Cerebellar nuclear complex (tissue), 1 donor: Measurements from ENCODE around the gene VPS51.
"Not testable (repeated sequence)": the region's sequence is repeated elsewhere in the genome, so short reads cannot be mapped to it uniquely, and the experiment has no call there.

Source experiments
- DNase-seq, 2 experiments: peaks; one replicate each; lab custom pipeline; 2025; lab: John Stamatoyannopoulos, UW

VPS51 gene

GRCh38 chr11:65107751-65108468 lies 11.9 kb downstream of the VPS51 start:
- DNase-seq = no peak

- DNase-seq = no peak
These were observed 12.6 kb downstream of the VPS51 start for GRCh38 chr11:65108469-65109123.

- no peak for DNase-seq
These were observed 13.5 kb downstream of the VPS51 start for GRCh38 chr11:65109231-65110198.

DNA sequence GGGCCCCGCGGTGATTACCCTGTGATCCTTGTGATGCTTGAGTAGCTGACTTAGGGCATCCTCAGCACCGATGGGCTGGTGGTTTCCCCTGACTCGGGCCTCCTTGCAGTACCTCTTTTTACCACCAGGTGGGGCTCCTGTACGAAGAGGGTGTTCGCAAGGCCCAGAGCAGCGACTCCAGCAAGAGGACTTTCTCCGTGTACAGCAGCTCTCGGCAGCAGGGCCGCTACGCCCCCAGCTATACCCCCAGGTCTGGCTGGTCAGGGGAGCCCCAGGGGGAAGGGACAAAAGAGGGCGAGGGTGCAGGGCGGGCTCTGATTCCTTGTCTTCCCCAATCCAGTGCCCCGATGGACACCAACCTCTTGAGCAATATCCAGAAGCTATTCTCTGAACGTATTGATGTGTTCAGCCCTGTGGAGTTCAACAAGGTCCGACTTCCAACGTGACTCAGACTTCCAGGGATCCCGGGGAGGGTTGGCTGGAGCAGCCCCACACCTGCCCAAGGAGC lies 14.4 kb downstream of the VPS51 start:
- DNase-seq = peak in 1 of 2 experiments; percentile 53

- no peak for DNase-seq
These were observed 15.2 kb downstream of the VPS51 start for GRCh38 chr11:65111159-65111743.

DNA sequence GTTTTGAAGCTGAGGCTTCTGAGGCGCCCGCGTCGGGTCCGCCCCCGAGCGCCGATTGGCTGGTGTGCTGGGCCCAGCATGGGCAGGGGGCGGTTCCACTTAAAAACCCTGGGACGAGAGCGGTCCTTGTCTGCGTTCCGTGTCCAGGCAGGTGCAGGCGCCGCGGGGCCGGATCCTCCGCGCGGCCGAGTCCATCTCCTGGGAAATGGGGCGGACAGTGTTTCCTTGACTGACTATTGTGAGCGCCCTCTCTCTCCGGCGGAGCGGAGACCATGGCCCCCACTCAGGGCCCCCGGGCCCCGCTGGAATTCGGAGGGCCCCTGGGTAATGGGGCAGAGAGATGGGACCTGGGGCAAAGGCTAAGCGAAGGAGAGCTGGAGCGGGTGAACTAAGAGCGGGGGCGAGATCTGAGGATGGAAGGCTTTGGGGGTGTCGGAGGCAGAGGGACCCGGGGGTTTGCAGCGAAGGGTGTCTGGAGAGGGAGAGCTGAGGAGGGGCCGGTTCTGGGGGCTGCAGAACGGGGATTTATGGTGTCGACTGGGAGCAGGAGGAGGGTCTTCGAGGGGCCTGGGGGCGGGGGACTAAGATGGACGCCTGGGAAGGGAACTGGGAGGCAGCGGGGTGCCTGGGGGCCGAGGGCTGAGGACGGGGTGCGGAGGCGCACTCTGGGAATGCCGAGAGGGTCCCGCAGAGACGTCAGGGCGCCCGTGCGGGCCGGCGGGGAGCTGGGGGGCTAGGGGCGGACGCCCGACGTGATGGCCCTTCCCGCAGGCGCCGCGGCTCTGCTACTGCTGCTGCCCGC lies 15.9 kb downstream of the VPS51 start, which contains the start of gene TM7SF2:
TM7SF2 (plus strand) TSS at position 129 of the 802 bp plus-strand sequence; CDS start at position 273, 144 bp downstream.
- peak; percentile 68 to 92 for DNase-seq

DNA sequence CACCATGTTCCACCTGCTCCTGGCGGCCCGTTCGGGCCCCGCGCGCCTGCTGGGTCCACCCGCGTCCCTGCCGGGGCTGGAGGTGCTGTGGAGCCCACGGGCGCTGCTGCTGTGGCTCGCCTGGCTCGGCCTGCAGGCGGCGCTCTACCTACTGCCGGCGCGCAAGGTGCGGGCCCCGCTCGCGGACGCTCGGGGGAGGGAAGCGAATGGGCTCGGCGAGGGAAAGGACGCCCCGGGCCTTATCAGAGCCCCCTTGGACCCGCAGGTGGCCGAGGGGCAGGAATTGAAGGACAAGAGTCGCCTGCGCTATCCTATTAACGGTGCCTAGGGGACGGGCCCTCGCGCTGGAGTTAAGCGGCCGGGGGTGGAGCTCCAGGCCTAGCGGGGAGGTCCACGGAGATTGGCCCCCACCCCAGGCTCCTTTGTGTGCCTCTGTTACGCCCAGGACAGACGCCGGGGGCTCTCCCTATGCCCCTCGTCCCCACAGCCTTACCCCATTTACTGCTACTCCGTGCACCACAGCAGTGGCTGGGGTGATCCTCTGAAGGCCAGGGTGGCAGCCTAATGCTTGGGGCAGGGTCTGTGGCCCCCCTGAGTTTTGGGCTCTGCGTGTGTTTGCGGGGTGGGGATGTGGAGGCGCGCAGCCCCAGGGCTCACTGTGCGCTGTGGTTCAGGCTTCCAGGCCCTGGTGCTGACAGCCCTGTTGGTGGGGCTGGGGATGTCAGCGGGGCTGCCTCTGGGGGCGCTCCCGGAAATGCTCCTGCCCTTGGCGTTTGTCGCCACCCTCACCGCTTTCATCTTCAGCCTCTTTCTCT lies 16.7 kb downstream of the VPS51 start:
- DNase-seq = no peak

DNA sequence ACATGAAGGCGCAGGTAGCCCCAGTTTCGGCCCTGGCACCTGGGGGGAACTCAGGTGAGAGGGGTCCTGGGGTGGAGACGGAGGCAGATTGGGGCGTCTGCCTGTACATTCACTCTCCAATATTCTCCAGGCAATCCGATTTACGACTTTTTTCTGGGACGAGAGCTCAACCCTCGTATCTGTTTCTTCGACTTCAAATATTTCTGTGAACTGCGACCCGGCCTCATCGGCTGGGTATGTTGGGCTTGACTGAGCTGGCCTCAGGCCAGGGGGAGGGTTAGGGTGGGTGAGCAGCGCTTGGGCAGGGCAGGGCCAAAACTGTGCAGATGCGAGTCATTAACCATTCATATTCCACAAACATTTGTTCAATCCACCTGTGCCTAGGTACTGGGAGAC lies 17.3 kb downstream of the VPS51 start:
- no peak for DNase-seq

DNA sequence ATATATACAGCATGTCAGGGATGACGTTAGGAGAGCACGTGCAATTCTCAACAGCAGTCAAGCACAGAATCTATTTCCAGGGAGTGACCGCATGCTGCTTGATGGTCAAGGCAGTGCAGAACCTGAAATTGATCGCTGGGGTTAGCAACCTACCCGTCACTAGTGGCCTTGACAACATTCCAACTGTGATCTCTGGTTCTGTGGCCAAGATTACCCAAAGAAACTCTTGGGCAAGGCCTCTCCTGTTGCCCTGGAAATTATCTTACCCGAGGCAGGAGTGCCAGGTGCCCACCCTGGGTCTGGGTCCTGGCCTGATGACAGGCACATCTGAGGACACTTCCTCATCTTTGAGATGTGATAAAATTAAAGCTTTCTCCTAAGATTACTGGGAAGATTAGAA lies 17.8 kb downstream of the VPS51 start:
- no peak for DNase-seq

GRCh38 chr11:65114538-65115171 lies 18.6 kb downstream of the VPS51 start:
- no peak for DNase-seq

DNA sequence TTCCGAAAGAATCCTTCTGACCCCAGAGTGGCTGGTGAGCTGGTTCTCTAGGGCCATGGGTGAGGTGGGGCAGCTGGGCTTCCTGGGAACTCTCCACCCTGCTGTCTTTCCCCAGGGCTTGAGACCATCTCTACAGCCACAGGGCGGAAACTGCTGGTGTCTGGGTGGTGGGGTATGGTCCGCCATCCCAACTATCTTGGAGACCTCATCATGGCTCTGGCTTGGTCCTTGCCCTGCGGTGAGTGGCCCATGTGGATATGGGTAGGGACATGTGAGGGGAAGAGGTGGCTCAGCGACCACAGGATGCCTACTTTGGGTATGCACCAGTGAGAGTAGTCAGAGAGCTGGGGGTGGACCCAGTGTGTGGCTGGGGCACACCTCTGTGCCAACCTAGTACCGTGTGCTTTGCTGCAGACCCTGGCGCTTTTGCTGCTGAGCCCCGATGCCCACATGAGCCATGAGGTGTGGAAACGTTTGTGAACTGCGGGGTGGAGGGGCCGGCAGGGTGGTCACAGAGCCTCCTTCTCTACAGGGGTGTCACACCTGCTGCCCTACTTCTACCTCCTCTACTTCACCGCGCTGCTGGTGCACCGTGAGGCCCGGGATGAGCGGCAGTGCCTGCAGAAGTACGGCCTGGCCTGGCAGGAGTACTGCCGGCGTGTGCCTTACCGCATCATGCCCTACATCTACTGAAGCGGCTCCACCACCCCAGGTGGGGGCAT lies 19.5 kb downstream of the VPS51 start:
- DNase-seq = no peak

GRCh38 chr11:65116370-65117205 lies 20.6 kb downstream of the VPS51 start:
- no peak for DNase-seq

- DNase-seq = peak; percentile 87 to 96
These were observed 21.4 kb downstream of the VPS51 start, which contains the start of gene ZNHIT2 for GRCh38 chr11:65117206-65118096. ZNHIT2 (minus strand) TSS chr11:65117701; CDS start chr11:65117653, 48 bp downstream.

DNA sequence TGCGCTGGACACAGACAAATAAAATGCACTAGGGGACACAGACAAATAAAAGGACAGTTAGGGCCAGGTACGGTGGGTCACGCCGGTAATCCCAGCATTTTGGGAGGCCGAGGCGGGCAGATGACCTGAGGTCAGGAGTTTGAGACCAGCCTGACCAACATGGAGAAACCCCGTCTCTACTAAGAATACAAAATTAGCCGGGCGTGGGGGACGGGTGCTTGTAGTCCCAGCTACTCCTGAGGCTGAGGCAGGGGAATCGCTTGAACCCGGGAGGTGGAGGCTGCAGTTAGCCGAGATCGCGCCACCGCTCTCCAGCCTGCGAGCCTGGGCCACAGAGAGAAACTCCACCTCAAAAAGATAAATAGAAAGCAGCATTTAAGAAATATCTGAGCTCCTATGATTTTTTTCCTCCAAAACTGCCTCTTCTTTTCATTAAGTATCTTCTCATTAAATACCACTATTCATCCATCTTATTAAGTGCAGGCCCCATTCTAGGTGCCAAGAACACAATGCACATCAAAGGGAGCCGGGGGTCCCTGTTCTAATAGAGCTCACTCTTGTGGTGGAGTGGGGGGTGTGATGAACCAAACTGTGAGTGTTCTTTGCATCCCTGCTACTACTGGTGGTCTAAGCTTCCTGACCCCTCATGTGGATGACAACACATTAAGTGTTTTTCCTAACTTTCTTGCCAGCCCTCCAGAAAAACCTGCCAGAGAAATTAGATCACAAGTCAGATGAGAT lies 22.3 kb downstream of the VPS51 start:
- no peak for DNase-seq

DNA sequence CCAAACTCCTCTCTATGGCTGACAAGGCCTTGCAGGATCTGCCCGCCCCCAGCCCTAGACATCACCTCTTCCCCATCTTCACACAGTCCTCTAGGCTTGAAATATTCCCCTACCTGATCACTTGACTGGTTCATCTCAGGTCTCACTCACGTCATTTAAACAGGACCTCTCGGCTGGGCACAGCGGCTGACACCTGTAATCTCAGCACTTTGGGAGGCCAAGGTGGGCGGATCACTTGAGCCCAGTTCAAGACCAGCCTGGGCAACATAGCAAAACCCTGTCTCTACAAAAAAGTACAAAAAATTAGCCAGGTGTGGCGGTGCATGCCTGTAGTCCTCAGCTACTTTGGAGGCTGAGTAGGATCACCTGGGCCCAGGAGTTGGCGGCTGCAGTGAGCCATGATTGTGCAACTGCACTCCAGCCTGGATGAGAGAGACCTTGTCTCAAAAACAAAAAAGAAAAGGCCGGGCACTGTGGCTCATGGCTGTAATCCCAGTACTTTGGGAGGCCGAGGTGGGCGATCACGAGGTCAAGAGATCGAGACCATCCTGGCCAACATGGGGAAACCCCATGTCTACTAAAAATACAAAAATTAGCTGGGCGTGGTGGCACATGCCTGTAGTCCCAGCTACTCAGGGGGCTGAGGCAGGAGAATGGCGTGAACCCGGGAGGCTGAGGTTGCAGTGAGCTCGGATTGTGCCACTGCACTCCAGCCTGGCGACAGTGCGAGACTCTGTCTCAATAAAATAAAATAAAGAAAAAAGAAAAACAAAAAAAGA lies 23.1 kb downstream of the VPS51 start:
- DNase-seq = not testable (repeated sequence)
